ENCODE results near the gene VMP1.
A peak's percentile ranks its signal among the peaks of the same experiment; 100 is the strongest.
"Not testable (repeated sequence)": the region's sequence is repeated elsewhere in the genome, so short reads cannot be mapped to it uniquely, and the experiment has no call there.

The VMP1 gene

DNA sequence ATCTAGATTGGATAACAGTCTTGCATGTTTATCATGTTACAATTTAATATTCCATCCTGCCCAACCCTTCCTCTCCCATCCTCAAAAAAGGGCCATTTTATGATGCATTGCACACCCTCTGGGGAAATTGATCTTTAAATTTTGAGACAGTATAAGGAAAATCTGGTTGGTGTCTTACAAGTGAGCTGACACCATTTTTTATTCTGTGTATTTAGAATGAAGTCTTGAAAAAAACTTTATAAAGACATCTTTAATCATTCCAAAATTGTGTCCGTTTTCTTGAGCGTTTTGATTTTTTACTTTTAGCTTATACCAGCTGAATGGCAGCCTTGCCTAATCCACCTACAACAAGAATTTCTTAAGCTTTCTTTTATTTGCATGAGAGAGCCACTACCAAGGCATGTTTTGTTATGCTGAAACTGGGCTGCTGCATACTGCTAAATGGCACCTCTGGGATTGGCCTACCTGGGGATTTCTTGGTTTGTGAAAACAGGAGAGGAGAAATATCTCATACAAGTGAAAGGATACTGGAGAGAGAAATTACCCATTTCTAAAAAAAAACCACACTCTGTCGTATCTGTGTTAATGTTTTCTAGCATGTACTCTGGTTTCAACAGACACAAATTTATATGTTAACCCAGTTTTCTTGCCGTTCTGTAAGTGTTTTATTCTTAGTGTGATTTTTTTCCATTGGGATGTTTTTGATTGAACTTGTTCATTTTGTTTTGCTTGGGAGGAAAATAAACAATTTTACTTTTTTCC, 133.1 kb downstream of the VMP1 start:
- DNase-seq (ENCODE audit: low read depth): peak; percentile 56
- TF ChIP-seq, protein P1, sequence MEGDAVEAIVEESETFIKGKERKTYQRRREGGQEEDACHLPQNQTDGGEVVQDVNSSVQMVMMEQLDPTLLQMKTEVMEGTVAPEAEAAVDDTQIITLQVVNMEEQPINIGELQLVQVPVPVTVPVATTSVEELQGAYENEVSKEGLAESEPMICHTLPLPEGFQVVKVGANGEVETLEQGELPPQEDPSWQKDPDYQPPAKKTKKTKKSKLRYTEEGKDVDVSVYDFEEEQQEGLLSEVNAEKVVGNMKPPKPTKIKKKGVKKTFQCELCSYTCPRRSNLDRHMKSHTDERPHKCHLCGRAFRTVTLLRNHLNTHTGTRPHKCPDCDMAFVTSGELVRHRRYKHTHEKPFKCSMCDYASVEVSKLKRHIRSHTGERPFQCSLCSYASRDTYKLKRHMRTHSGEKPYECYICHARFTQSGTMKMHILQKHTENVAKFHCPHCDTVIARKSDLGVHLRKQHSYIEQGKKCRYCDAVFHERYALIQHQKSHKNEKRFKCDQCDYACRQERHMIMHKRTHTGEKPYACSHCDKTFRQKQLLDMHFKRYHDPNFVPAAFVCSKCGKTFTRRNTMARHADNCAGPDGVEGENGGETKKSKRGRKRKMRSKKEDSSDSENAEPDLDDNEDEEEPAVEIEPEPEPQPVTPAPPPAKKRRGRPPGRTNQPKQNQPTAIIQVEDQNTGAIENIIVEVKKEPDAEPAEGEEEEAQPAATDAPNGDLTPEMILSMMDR (conservative IDR thresholded peaks at IDR 0.05; ENCODE audit: low read length): no peak
- peak overlapping the region; percentile 100 for H3K4me3 ChIP-seq (ENCODE audit: low read length)

- peak; percentile 63 for DNase-seq (ENCODE audit: low read depth)
- H3K4me3 ChIP-seq (ENCODE audit: low read length): peak overlapping the region; percentile 100
Observed at GRCh38 chr17:59841091-59841881, 133.8 kb downstream of the VMP1 start.

- peak overlapping the region; percentile 100 for H3K4me3 ChIP-seq (ENCODE audit: low read length)
Observed at GRCh38 chr17:59841882-59842263, 134.4 kb downstream of the VMP1 start.

DNA sequence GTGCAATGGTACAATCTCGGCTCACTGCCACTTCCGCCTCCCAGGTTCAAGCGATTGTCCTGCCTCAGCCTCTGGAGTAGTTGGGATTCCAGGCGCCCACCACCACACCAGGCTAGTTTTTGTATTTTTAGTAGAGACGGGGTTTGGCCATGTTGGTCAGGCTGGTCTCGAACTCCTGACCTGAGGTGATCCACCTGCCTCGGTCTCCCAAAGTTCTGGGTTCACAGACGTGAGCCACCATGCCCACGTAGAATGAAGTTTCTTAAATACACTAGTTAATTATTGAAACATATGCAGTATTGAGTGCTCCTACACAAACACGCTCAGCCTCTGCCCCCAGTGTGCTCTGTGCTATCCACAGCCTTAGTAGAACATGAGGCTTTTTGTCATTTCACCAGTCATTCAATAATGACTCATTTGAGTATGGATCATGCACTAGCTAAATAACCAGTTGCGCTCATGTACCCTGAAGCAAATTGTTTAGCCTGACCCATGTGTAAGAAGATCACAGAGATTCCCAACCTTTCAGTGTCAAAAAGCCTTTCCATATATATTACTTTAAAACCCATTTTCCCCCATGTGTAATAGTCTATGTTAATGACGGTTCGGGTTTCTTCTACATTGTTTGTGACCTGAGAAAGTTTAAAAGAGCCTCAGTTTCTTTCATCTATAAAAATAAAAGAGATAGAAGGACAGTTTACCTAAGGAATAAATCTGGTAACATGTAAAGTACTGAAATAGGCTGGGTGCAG, 135.6 kb downstream of the VMP1 start:
- H3K4me3 ChIP-seq (ENCODE audit: low read length): peak overlapping the region; percentile 33; the same call in 1 of the 2 replicates
- DNase-seq (ENCODE audit: low read depth): peak; percentile 98
- TF ChIP-seq, protein P1 (conservative IDR thresholded peaks at IDR 0.05; ENCODE audit: low read length): no peak

More at GRCh38 chr17:59841882-59842263, 134.4 kb downstream of the VMP1 start:
- DNase-seq (ENCODE audit: low read depth): not testable (repeated sequence)

DNA sequence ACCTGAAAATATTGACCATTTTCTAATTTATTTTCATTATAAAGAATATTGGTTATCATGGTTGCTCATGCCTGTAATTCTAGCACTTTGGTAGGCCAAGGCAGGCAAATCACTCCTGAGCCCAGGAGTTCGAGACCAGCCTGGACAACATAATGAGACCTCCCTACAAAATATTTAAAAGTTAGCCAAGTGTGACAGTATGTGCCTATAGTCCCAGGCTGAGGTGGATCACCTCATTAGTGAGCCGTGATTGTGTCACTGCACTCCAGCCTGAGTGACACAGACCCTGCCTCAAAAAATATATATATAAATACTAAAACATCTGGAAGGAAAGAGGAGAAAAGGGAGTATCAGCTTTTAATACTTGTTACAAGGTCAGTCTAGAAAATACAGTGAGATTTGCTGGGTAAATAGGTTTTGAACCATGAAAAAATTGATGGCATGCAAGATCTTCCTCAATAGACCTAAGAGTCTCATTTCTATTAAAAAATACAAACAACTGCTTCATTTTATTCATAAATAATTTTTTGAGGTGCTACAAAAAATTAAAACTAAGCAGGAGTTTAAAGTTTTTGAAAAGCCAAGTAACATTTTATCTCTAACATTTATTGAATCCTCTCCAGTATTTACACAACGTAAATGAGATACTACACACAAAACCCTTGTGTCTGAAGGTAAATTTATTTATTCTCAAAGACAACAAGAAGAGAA, 137.6 kb downstream of the VMP1 start:
- H3K4me3 ChIP-seq (ENCODE audit: low read length): no peak overlapping the region
- TF ChIP-seq, protein P1 (conservative IDR thresholded peaks at IDR 0.05; ENCODE audit: low read length): no peak
- DNase-seq (ENCODE audit: low read depth): peak; percentile 70

DNA sequence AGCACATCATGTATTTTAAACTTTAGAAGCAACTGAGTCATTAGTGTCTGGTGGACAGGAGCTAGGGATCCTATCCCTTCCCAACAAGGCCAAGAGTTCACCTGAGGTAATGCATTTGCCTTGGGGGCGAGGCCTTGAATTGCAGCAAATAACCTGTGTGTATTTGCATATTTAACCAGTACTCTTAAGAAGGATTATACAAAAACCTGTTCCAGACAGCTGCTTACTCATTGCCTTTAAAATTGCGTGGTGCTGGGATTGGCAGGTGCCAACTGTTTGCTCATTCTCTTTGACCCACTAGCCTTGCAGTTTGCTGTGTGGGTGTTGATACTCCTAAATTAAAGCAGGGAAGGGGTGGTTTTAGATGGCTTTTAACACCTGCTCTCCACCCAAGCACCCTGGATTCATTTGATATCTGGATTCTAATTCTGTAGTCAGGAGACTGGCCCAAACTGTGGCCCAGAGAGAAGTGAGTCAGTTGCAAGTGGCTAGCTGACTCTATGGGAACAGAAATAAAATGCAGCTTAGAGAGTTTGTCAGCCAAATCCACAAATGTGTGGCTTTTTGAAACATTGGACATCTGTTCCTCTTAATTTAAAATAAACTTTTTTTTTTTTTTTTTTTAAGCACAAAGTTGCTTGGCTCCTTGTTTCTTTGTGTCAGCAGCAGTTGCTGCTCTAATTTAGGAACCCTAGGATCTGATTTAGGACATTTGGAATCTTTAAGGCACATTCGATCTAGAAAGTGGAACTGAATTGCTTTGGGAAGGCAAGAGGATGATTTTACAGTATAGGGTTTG, 138.3 kb downstream of the VMP1 start:
- H3K4me3 ChIP-seq (ENCODE audit: low read length): no peak overlapping the region
- TF ChIP-seq, protein P1 (conservative IDR thresholded peaks at IDR 0.05; ENCODE audit: low read length): no peak
- peak; percentile 94 for DNase-seq (ENCODE audit: low read depth)

- H3K4me3 ChIP-seq (ENCODE audit: low read length): 0 out of 2 replicates have a peak overlapping the region, but pooled peaks have one; percentile 3
- TF ChIP-seq, protein P1 (conservative IDR thresholded peaks at IDR 0.05; ENCODE audit: low read length): peak; percentile 26
- DNase-seq (ENCODE audit: low read depth): peak; percentile 96
Observed at GRCh38 chr17:59846394-59847165, 139.1 kb downstream of the VMP1 start.
